Stimulated activated naive B cell treated with anti-CD40 and anti-IgM and Interleukin-4, amounts not matched to agents 10 μg/mL and 1 μg/mL and 100 μg/mL, for 72 hours (primary cell): ENCODE data around the gene ORM1.

Source experiments
- ATAC-seq, 2 donors: fragments of 150-1000 bp; cut with Tn5 transposase; replicated peaks; 2 replicates each; pipeline ENCODE4 v1.10.0; 2021; ENCODE audit warnings: moderate library complexity in 1 of 2
- DNase-seq: peaks from one replicate; pipeline ENCODE4 v3.0.0; 2021
- H3K27ac Mint-ChIP-seq: one replicate; pipeline ENCODE4 v1.8.0; 2022; ENCODE audit warnings: mild to moderate bottlenecking, mixed read lengths
- H3K27me3 Mint-ChIP-seq, 2 donors: one replicate each; pipeline ENCODE4 v1.8.0; 2022; ENCODE audit warnings: mixed read lengths in 2 of 2
- H3K36me3 Mint-ChIP-seq, 2 donors: one replicate each; pipeline ENCODE4 v1.8.0; 2022; ENCODE audit warnings: mixed read lengths in 2 of 2, mild to moderate bottlenecking in 1 of 2
- H3K4me1 Mint-ChIP-seq, 2 donors: one replicate each; pipeline ENCODE4 v1.8.0; 2022; ENCODE audit warnings: mixed read lengths in 2 of 2, mild to moderate bottlenecking in 1 of 2
- H3K4me3 Mint-ChIP-seq, 2 donors: one replicate each; pipeline ENCODE4 v1.8.0; 2022; ENCODE audit warnings: mild to moderate bottlenecking in 2 of 2, mixed read lengths in 2 of 2, moderate library complexity in 1 of 2
- H3K9me3 Mint-ChIP-seq, 2 donors: one replicate each; pipeline ENCODE4 v1.8.0; 2022; ENCODE audit warnings: mixed read lengths in 2 of 2, mild to moderate bottlenecking in 1 of 2

The ORM1 gene

GRCh38 chr9:114344692-114345091 is 21.8 kb downstream of the ORM1 start:
- Mint-ChIP-seq H3K27me3 (no peaks in the 10 kb centered on the region), H3K9me3 (no peaks in the 10 kb centered on the region), H3K4me1 (peaks cover 44 to 67% of the 10 kb centered on the region in 2 donors), H3K4me3 (no peak overlapping the region), H3K36me3 (peaks cover 76 to 78% of the 10 kb centered on the region in 2 donors), H3K27ac (peak overlapping the region; percentile 77)
- ATAC-seq, result no peak
- no peak for DNase-seq

- ATAC-seq, result no peak
- peak overlapping the region; percentile 47 for H3K27ac Mint-ChIP-seq
- H3K36me3 Mint-ChIP-seq, result peaks cover 77 to 78% of the 10 kb centered on the region in 2 donors
These were observed 22.7 kb downstream of the ORM1 start for GRCh38 chr9:114345493-114346065.

DNA sequence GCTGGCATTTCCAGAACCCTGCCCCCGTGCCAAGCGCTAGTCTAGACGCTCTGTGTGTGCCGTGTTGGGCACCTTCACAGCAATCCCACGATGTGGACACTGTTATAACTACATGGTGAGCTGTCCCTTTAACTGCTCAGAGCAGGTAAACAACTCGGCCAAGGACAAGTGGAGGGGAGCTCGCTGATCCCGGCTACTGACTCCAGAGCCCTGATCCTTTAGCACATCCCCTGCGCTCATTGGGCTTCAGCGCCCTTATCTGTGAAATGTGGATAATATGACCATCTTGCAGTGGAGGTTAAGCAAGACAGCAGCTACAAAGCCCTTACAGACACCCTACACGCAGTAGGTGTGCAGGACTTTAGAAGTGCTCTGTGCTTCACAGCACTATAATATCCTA is 23.2 kb downstream of the ORM1 start:
- Mint-ChIP-seq H3K4me3 (no peak overlapping the region), H3K4me1 (peaks cover 49 to 68% of the 10 kb centered on the region in 2 donors), H3K27me3 (no peaks in the 10 kb centered on the region), H3K27ac (no peak overlapping the region), H3K36me3 (peaks cover 78% of the 10 kb centered on the region in 2 donors), H3K9me3 (no peaks in the 10 kb centered on the region)
- DNase-seq (no peak), ATAC-seq (no peak)

More at GRCh38 chr9:114345493-114346065, 22.7 kb downstream of the ORM1 start:
- H3K4me3 Mint-ChIP-seq, result no peak overlapping the region
- no peaks in the 10 kb centered on the region for H3K9me3 Mint-ChIP-seq
- no peak for DNase-seq
- H3K4me1 Mint-ChIP-seq, result peaks cover 46 to 67% of the 10 kb centered on the region in 2 donors
- H3K27me3 Mint-ChIP-seq, result no peaks in the 10 kb centered on the region

DNA sequence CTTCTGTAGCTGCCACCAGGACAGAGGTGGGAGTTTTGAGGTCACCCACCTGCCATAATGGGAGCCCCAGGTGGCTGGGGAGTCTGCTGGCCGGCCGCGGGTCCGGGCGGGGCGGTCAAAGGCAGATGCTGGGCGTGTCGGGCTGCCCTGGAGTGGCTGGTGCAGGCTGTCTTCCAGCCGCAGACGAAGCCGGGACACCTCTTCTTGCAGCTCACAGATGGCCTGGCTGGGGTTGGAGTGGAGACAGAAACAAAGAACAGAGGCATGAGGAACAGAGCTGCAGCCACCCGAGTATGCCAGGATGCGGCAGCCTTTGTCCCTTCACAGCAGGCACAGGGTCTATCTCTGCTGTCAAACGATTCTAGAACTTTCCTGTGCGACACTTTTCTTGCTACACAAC is 24.8 kb downstream of the ORM1 start:
- H3K4me1 Mint-ChIP-seq, result peaks cover 47 to 70% of the 10 kb centered on the region in 2 donors
- no peaks in the 10 kb centered on the region for H3K9me3 Mint-ChIP-seq
- H3K27ac Mint-ChIP-seq, result peak overlapping the region; percentile 87
- H3K36me3 Mint-ChIP-seq, result peaks cover 73 to 74% of the 10 kb centered on the region in 2 donors
- no peaks in the 10 kb centered on the region for H3K27me3 Mint-ChIP-seq
- ATAC-seq, result no peak
- DNase-seq, result no peak
- no peak overlapping the region for H3K4me3 Mint-ChIP-seq

GRCh38 chr9:114348261-114348905 is 25.5 kb downstream of the ORM1 start:
- peaks cover 67 to 69% of the 10 kb centered on the region in 2 donors for H3K36me3 Mint-ChIP-seq
- H3K4me3 Mint-ChIP-seq, result peak overlapping the region; percentile 72 to 79
- DNase-seq (no peak), ATAC-seq (no peak)
- peak overlapping the region; percentile 87 for H3K27ac Mint-ChIP-seq
- H3K9me3 Mint-ChIP-seq, result no peaks in the 10 kb centered on the region
- H3K4me1 Mint-ChIP-seq, result peaks cover 45 to 72% of the 10 kb centered on the region in 2 donors
- no peaks in the 10 kb centered on the region for H3K27me3 Mint-ChIP-seq

DNA sequence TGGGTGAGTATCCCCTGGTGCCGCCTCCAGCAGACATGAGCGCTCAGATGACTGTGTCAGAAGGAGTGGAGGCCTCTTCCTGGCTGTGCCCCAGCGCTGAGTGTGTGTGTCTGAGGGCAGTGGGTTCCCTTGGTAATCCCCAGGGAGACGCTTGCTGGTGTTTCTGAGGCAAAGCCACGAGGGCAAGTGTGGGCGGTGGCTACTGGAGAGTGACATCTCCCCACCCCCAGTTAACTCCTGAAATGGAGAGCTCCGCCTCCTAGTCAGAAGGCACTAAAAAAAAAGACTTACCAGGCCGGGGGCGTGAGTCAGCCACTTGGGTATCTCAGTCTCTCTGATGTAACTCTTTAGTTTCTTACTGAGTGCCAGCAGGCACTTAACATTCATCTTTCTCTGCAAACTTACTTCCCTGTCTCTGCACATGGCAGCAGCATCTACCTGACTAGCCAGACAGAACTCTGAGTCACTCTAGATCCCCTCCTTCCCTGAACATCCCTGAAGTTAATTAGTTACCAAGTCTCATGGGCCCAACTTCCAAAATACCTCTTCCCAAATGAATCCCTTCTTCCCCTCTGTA is 26.1 kb downstream of the ORM1 start:
- ATAC-seq (peak; percentile 94 to 95), DNase-seq (peak; percentile 96)
- H3K36me3 Mint-ChIP-seq, result peaks cover 63% of the 10 kb centered on the region in 2 donors
- no peaks in the 10 kb centered on the region for H3K27me3 Mint-ChIP-seq
- no peaks in the 10 kb centered on the region for H3K9me3 Mint-ChIP-seq
- peak overlapping the region; percentile 87 for H3K27ac Mint-ChIP-seq
- peak overlapping the region; percentile 72 to 79 for H3K4me3 Mint-ChIP-seq
- H3K4me1 Mint-ChIP-seq, result peaks cover 44 to 68% of the 10 kb centered on the region in 2 donors

DNA sequence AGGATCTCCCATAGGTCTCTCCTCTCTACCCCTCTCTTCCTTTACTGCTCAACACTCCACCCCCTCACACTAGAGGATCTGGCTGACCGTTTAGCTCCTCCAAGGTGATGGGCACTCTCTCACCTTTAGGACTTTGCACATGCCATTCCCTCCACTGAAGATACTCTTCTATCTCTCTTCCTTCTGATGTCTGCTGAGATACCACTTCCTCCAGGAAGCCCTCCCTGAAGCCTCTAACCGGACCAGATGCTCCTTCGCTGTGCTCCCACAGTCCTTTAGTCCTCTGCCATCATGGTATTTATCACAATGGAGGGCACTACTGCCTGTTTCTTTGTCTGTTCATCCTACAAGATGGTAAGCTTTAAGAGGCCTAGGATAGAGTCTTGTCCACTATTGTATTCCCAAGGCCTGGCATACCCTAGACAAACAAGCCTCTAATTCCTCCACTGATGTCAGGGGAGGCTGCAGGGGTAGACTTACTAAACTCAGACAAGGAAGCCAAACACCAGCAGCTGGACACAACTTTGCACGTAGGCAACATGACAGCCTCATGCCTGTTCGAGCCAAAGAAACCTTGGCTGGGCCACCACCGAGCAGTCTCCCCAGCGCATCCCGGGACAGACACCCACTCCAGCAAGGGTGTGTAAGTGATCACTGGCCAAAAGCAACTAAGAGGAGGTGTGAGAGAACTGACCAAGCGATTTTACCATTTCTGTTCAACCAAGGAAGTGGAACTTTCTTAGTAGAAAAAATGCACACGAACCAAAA is 27.0 kb downstream of the ORM1 start:
- H3K4me3 Mint-ChIP-seq, result peak overlapping the region; percentile 49 to 57
- H3K27ac Mint-ChIP-seq, result peak overlapping the region; percentile 87
- H3K27me3 Mint-ChIP-seq, result no peaks in the 10 kb centered on the region
- no peak for ATAC-seq
- DNase-seq, result no peak
- H3K36me3 Mint-ChIP-seq, result peaks cover 54 to 55% of the 10 kb centered on the region in 2 donors
- peaks cover 40 to 59% of the 10 kb centered on the region in 2 donors for H3K4me1 Mint-ChIP-seq
- H3K9me3 Mint-ChIP-seq, result no peaks in the 10 kb centered on the region

GRCh38 chr9:114350636-114351401 is 27.9 kb downstream of the ORM1 start:
- Mint-ChIP-seq H3K27ac (peak overlapping the region; percentile 87), H3K36me3 (peaks cover 48 to 52% of the 10 kb centered on the region in 2 donors), H3K27me3 (no peaks in the 10 kb centered on the region), H3K9me3 (no peaks in the 10 kb centered on the region), H3K4me3 (no peak overlapping the region), H3K4me1 (peaks cover 40 to 59% of the 10 kb centered on the region in 2 donors)
- ATAC-seq (no peak), DNase-seq (no peak)

- no peaks in the 10 kb centered on the region for H3K9me3 Mint-ChIP-seq
- peaks cover 40 to 54% of the 10 kb centered on the region in 2 donors for H3K4me1 Mint-ChIP-seq
- H3K4me3 Mint-ChIP-seq, result no peak overlapping the region
- peak overlapping the region; percentile 71 for H3K27ac Mint-ChIP-seq
- H3K36me3 Mint-ChIP-seq, result peaks cover 47 to 50% of the 10 kb centered on the region in 2 donors
- no peaks in the 10 kb centered on the region for H3K27me3 Mint-ChIP-seq
- DNase-seq (no peak), ATAC-seq (no peak)
These were observed 29.0 kb downstream of the ORM1 start for GRCh38 chr9:114351932-114352331.

DNA sequence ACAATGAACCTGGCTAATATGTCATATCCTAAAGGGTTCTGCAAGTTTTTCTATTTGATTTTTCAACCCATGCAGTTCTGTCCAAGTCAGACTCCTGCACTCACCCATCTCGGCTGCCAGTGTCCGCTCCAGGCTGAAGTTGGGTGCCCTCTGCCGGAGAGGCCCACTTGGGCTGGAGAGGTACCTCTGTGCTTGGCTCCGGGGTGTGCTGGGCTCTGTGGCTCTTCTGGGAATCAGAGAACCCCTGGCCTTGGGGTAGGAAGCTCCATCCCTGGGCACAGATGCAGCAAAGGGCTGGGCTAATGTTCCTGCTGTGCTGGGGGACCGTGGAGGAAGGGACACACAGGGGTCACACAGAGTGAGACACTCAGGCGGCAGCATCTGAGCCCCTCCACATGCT is 32.9 kb downstream of the ORM1 start:
- DNase-seq, result no peak
- H3K4me1 Mint-ChIP-seq, result peaks cover 23 to 29% of the 10 kb centered on the region in 2 donors
- ATAC-seq, result no peak
- H3K36me3 Mint-ChIP-seq, result peaks cover 48% of the 10 kb centered on the region in 2 donors
- H3K27me3 Mint-ChIP-seq, result no peaks in the 10 kb centered on the region
- no peak overlapping the region for H3K4me3 Mint-ChIP-seq
- H3K9me3 Mint-ChIP-seq, result no peaks in the 10 kb centered on the region
- no peak overlapping the region for H3K27ac Mint-ChIP-seq

GRCh38 chr9:114356792-114357191 is 33.9 kb downstream of the ORM1 start:
- Mint-ChIP-seq H3K4me1 (peaks cover 21 to 27% of the 10 kb centered on the region in 2 donors), H3K27me3 (no peaks in the 10 kb centered on the region), H3K9me3 (no peaks in the 10 kb centered on the region), H3K4me3 (no peak overlapping the region), H3K27ac (peak overlapping the region; percentile 42), H3K36me3 (peaks cover 51 to 52% of the 10 kb centered on the region in 2 donors)
- DNase-seq (no peak), ATAC-seq (no peak)

- H3K36me3 Mint-ChIP-seq, result peaks cover 49 to 51% of the 10 kb centered on the region in 2 donors
- H3K27me3 Mint-ChIP-seq, result no peaks in the 10 kb centered on the region
- no peak for ATAC-seq
- H3K4me1 Mint-ChIP-seq, result peaks cover 19 to 21% of the 10 kb centered on the region in 2 donors
- no peaks in the 10 kb centered on the region for H3K9me3 Mint-ChIP-seq
- H3K27ac Mint-ChIP-seq, result peak overlapping the region; percentile 85
- no peak overlapping the region for H3K4me3 Mint-ChIP-seq
- no peak for DNase-seq
These were observed 34.5 kb downstream of the ORM1 start for GRCh38 chr9:114357360-114357759.

- peaks cover 19 to 20% of the 10 kb centered on the region in 2 donors for H3K4me1 Mint-ChIP-seq
- DNase-seq, result no peak
- no peaks in the 10 kb centered on the region for H3K9me3 Mint-ChIP-seq
- ATAC-seq, result no peak
- no peak overlapping the region for H3K4me3 Mint-ChIP-seq
- no peaks in the 10 kb centered on the region for H3K27me3 Mint-ChIP-seq
- H3K36me3 Mint-ChIP-seq, result peaks cover 49 to 51% of the 10 kb centered on the region in 2 donors
- H3K27ac Mint-ChIP-seq, result no peak overlapping the region
These were observed 35.0 kb downstream of the ORM1 start for GRCh38 chr9:114357911-114358328.

- H3K4me3 Mint-ChIP-seq, result no peak overlapping the region
- no peaks in the 10 kb centered on the region for H3K27me3 Mint-ChIP-seq
- H3K9me3 Mint-ChIP-seq, result peaks cover 3% of the 10 kb centered on the region in 2 donors
- H3K27ac Mint-ChIP-seq, result peak overlapping the region; percentile 76
- ATAC-seq, result no peak
- peaks cover 35 to 38% of the 10 kb centered on the region in 2 donors for H3K4me1 Mint-ChIP-seq
- peaks cover 63 to 66% of the 10 kb centered on the region in 2 donors for H3K36me3 Mint-ChIP-seq
- no peak for DNase-seq
These were observed 36.9 kb downstream of the ORM1 start for GRCh38 chr9:114359801-114360200.
